Hepatocyte (in vitro differentiated cells): ENCODE data around the gene RPL26. TPM values are rescaled to one million over a fixed set of nuclear protein-coding genes. Genes with fewer than 3 reads are reported as not detected.

Experiments used
- DNase-seq: peaks from one replicate; pipeline ENCODE4 v3.0.0-alpha.2; 2016; ENCODE audit warnings: low spot score
- H2AFZ ChIP-seq: fragments of 200-600 bp; sonication (generic); 2 replicates; pipeline ENCODE4 v1.6.0; 2016; ENCODE audit warnings: antibody characterized with exemption, mild to moderate bottlenecking
- H3K27ac ChIP-seq: fragments of 200-600 bp; sonication (generic); 2 replicates; pipeline ENCODE4 v1.5.1; 2016; ENCODE audit warnings: mild to moderate bottlenecking
- H3K27me3 ChIP-seq: fragments of 200-600 bp; sonication (generic); 2 replicates; pipeline ENCODE4 v1.6.1; 2016
- H3K36me3 ChIP-seq: fragments of 200-600 bp; sonication (generic); replicated peaks from 2 replicates; pipeline ENCODE4 v1.5.1; 2016; ENCODE audit warnings: low read depth; ENCODE audit not compliant: insufficient read depth
- H3K4me1 ChIP-seq: fragments of 200-600 bp; sonication (generic); 2 replicates; pipeline ENCODE4 v1.5.1; 2016; ENCODE audit warnings: mild to moderate bottlenecking, moderate library complexity; ENCODE audit not compliant: insufficient read depth
- H3K4me2 ChIP-seq: fragments of 200-600 bp; sonication (generic); 2 replicates; pipeline ENCODE4 v1.6.0; 2016
- H3K4me3 ChIP-seq: fragments of 200-600 bp; sonication (generic); 2 replicates; pipeline ENCODE4 v1.5.1; 2016; ENCODE audit warnings: mild to moderate bottlenecking
- H3K79me2 ChIP-seq: fragments of 200-600 bp; sonication (generic); 2 replicates; pipeline ENCODE4 v1.6.0; 2017; ENCODE audit warnings: mild to moderate bottlenecking
- H3K9me2 ChIP-seq: fragments of 200-600 bp; sonication (generic); replicated peaks from 2 replicates; pipeline ENCODE4 v1.6.0; 2017; ENCODE audit warnings: mild to moderate bottlenecking; ENCODE audit not compliant: insufficient read depth
- H3K9me3 ChIP-seq: fragments of 200-600 bp; sonication (generic); 2 replicates; pipeline ENCODE4 v1.5.1; 2016; ENCODE audit warnings: low read depth, mild to moderate bottlenecking
- H4K20me1 ChIP-seq: fragments of 200-600 bp; sonication (generic); 2 replicates; pipeline ENCODE4 v1.6.0; 2016; ENCODE audit warnings: mild to moderate bottlenecking; ENCODE audit not compliant: insufficient read depth, poor library complexity, severe bottlenecking
- EZH2 ChIP-seq: fragments of 200-600 bp; sonication (generic); IDR thresholded peaks from 2 replicates; pipeline ENCODE4 v1.6.1; 2016; ENCODE audit warnings: antibody characterized with exemption, mild to moderate bottlenecking, borderline replicate concordance
- EZH2phosphoT487 ChIP-seq: fragments of 200-600 bp; sonication (generic); IDR thresholded peaks from one replicate; pipeline ENCODE4 v1.6.1; 2018; ENCODE audit warnings: antibody characterized with exemption, mild to moderate bottlenecking, low read depth, moderate library complexity; ENCODE audit not compliant: unreplicated experiment, severe bottlenecking
- WGBS: methylation state at CpG from one replicate; pipeline ENCODE4 v1.1.6; 2016; ENCODE audit warnings: low lambda C conversion rate; ENCODE audit errors: missing lambda C conversion rate; 5-methylcytosine and 5-hydroxymethylcytosine counted together
- polyA plus RNA-seq: library from polyadenylated mRNA; unstranded; fragments of >200 nt; fragmentation: Nextera tagmentation; extraction: Ambion mirVana; gene quantifications from 2 replicates; pipeline ENCODE4 v1.2.1, GENCODE V29; 2016
- total RNA-seq: library from RNA; depleted of rRNA; stranded (reverse); fragments of >200 nt; gene quantifications from 2 replicates; pipeline ENCODE4 v1.2.3, GENCODE V29; 2014
- TF ChIP-seq, protein P1 (sequence below): fragments of 200-600 bp; sonication (generic); IDR thresholded peaks from 2 replicates; pipeline ENCODE4 v1.5.1; 2016; ENCODE audit warnings: antibody characterized with exemption, mild to moderate bottlenecking; ENCODE audit not compliant: poor library complexity

Gene RPL26
- total RNA-seq (3,628 and 3,816 TPM in 2 replicates), polyA plus RNA-seq (403 and 411 TPM in 2 replicates)

GRCh38 chr17:8383143-8383822, at the start of gene RPL26:
TSS of gene RPL26 (minus strand) at chr17:8383193. CDS start at chr17:8382310, 883 bp downstream.
- TF ChIP-seq, protein P1, sequence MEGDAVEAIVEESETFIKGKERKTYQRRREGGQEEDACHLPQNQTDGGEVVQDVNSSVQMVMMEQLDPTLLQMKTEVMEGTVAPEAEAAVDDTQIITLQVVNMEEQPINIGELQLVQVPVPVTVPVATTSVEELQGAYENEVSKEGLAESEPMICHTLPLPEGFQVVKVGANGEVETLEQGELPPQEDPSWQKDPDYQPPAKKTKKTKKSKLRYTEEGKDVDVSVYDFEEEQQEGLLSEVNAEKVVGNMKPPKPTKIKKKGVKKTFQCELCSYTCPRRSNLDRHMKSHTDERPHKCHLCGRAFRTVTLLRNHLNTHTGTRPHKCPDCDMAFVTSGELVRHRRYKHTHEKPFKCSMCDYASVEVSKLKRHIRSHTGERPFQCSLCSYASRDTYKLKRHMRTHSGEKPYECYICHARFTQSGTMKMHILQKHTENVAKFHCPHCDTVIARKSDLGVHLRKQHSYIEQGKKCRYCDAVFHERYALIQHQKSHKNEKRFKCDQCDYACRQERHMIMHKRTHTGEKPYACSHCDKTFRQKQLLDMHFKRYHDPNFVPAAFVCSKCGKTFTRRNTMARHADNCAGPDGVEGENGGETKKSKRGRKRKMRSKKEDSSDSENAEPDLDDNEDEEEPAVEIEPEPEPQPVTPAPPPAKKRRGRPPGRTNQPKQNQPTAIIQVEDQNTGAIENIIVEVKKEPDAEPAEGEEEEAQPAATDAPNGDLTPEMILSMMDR: peak; percentile 98
- TF ChIP-seq EZH2phosphoT487: no peak
- WGBS: 1% methylated on average over 29 of the region's 55 CpGs
- DNase-seq: peak; percentile 99
- Histone ChIP-seq H3K79me2 (peaks cover 44% of the 10 kb centered on the region), H3K36me3 (peaks cover 10% of the 10 kb centered on the region), H3K4me3 (peak within 1 kb of the TSS; percentile 51), H3K4me2 (peak within 1 kb of the TSS; percentile 77), H3K27me3 (no peaks in the 10 kb centered on the region), H3K9me2 (no peaks in the 10 kb centered on the region), H3K27ac (peak within 1 kb of the TSS; percentile 92), H3K4me1 (peaks cover 27% of the 10 kb centered on the region), H3K9me3 (no peaks in the 10 kb centered on the region), H4K20me1 (peaks cover 29% of the 10 kb centered on the region), H2AFZ (peak within 1 kb of the TSS; percentile 99)

GRCh38 chr17:8430966-8431365, 48.0 kb upstream of the RPL26 start:
- WGBS: 73% methylated on average over 7 of the region's 7 CpGs
- Histone ChIP-seq H3K9me2 (no peaks in the 10 kb centered on the region), H3K79me2 (no peaks in the 10 kb centered on the region), H3K4me3 (no peak overlapping the region), H3K9me3 (no peaks in the 10 kb centered on the region), H2AFZ (no peak overlapping the region), H3K4me2 (no peak overlapping the region), H3K36me3 (no peaks in the 10 kb centered on the region), H3K27ac (no peak overlapping the region), H3K4me1 (no peaks in the 10 kb centered on the region), H3K27me3 (no peaks in the 10 kb centered on the region), H4K20me1 (no peaks in the 10 kb centered on the region)
- DNase-seq: no peak
- TF ChIP-seq EZH2 (no peak), EZH2phosphoT487 (no peak)
- TF ChIP-seq, protein P1: no peak

DNA sequence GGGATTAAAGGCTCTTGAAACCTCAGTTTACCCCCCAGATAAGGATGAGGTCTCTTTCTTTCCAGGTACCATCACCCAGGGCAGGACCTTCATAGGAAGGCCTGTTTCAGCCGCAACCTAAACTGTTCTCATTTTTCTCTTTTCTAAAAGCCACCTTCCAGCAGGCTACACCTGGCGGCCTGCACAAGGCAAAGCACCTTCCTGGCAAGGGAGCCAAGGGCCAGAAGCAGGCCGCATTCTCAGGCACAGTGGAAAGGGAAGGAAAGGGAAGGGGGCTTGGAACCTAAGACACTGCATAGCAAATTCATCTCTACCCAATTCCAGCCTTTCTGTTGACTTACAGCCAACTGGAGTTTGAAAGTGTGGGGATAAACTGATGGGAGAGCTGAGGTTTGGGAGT, 43.8 kb upstream of the RPL26 start:
- no peak overlapping the region for H3K4me2 ChIP-seq
- H2AFZ ChIP-seq: no peak overlapping the region
- TF ChIP-seq, protein P1: no peak
- TF ChIP-seq EZH2: no peak
- no peak for TF ChIP-seq EZH2phosphoT487
- no peaks in the 10 kb centered on the region for H3K79me2 ChIP-seq
- DNase-seq: no peak
- no peaks in the 10 kb centered on the region for H3K4me1 ChIP-seq
- no peak overlapping the region for H3K27ac ChIP-seq
- no peaks in the 10 kb centered on the region for H4K20me1 ChIP-seq
- H3K9me2 ChIP-seq: no peaks in the 10 kb centered on the region
- H3K27me3 ChIP-seq: no peaks in the 10 kb centered on the region
- H3K36me3 ChIP-seq: no peaks in the 10 kb centered on the region
- H3K4me3 ChIP-seq: no peak overlapping the region
- no peaks in the 10 kb centered on the region for H3K9me3 ChIP-seq
- WGBS: 97% methylated on average over 3 of the region's 3 CpGs
